Left renal cortex interstitium (tissue), 4 donors: Measurements from ENCODE around the gene MAT2B. TPM values are rescaled to one million over a fixed set of nuclear protein-coding genes. Genes with fewer than 3 reads are reported as not detected.

Experiments
- DNase-seq, 4 donors: peaks; one replicate each; pipeline ENCODE4 v3.0.0-alpha.2; 2013; ENCODE audit warnings: low read depth in 4 of 4, low spot score in 2 of 4, missing footprints in 1 of 4
- polyA plus RNA-seq, 4 donors: library from polyadenylated mRNA; unstranded; fragments of 120-200 nt; gene quantifications; one replicate each; pipeline ENCODE4 v1.2.1, GENCODE V29; 2013; ENCODE audit not compliant: insufficient read length in 4 of 4

Gene MAT2B
- polyA plus RNA-seq, 4 donors = 99.3 to 113 (median 109) TPM

GRCh38 chr5:163548649-163549048 lies 43.2 kb downstream of the MAT2B start:
- no peak for DNase-seq

- DNase-seq = no peak
Observed at GRCh38 chr5:163551156-163551555, 45.7 kb downstream of the MAT2B start.

GRCh38 chr5:163552536-163552935 lies 47.1 kb downstream of the MAT2B start:
- DNase-seq = no peak

GRCh38 chr5:163561339-163561738 lies 55.9 kb downstream of the MAT2B start:
- no peak for DNase-seq

- no peak for DNase-seq
Observed at GRCh38 chr5:163562071-163562470, 56.7 kb downstream of the MAT2B start.

GRCh38 chr5:163563112-163563511 lies 57.7 kb downstream of the MAT2B start:
- DNase-seq = no peak

- no peak for DNase-seq
Observed at GRCh38 chr5:163563880-163564279, 58.5 kb downstream of the MAT2B start.

- DNase-seq = no peak
Observed at GRCh38 chr5:163564321-163564938, 59.0 kb downstream of the MAT2B start.

GRCh38 chr5:163565492-163565891 lies 60.1 kb downstream of the MAT2B start:
- no peak for DNase-seq

- no peak for DNase-seq
Observed at GRCh38 chr5:163565931-163566608, 60.7 kb downstream of the MAT2B start.

- DNase-seq = no peak
Observed at GRCh38 chr5:163566678-163567077, 61.3 kb downstream of the MAT2B start.

- no peak for DNase-seq
Observed at GRCh38 chr5:163567811-163568210, 62.4 kb downstream of the MAT2B start.

Other genes with a start within 250 kb of the MAT2B start
- gene CCNG1, start 68.0 kb upstream of the MAT2B start, polyA plus RNA-seq = 100 to 1,000 TPM; 159 to 224 (median 199) TPM
- 10 to 100 TPM; 50.1 to 63.3 (median 57.3) TPM for gene NUDCD2, start 45.5 kb upstream of the MAT2B start, polyA plus RNA-seq
- gene HMMR, start 45.0 kb upstream of the MAT2B start, polyA plus RNA-seq = 10 to 100 TPM; 18.0 to 21.5 (median 20.9) TPM